PC-9 (cell line): ENCODE measurements around the gene CLIC1.

ENCODE experiments used
- EZH2 ChIP-seq: fragments of 200-600 bp; sonication (generic); IDR thresholded peaks from 2 replicates; pipeline ENCODE4 v1.8.0; 2017; ENCODE audit warnings: antibody characterized with exemption, low read depth
- TF ChIP-seq, protein P1 (sequence below): fragments of 200-600 bp; sonication (generic); conservative IDR thresholded peaks from 2 replicates; pipeline ENCODE4 v1.6.1; 2017; ENCODE audit warnings: mixed run types, antibody characterized with exemption, mild to moderate bottlenecking, moderate library complexity

DNA sequence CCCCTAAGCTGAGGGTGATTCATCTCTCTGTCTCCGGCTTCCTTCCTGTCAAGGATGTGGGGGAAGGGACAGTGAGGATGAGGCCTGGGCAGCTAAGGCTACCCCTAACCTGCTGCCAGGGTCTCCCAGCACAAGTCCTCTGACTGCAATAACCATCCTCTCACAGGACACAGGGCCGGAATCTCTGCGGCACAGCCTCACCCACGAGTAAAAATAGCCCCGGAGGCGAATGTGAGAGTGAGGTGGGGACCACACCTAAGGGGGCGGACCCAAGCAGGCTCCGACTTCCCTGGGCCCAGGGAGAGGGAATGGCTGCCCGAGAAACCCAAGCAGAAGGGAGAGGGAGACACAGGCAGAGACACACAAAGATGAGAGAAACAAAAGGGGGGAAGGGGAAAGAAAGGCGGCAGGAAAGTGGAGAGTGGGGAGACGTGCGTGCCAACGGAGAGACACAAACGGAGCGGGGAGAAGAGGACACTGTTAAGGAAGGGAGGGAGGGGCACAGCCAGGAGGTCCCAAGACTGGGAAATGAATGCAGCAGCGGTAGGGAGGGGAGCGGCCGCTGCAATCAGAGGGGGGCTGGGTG lies 1.4 kb downstream of the CLIC1 start:
- TF ChIP-seq EZH2, result no peak
- TF ChIP-seq, protein P1, sequence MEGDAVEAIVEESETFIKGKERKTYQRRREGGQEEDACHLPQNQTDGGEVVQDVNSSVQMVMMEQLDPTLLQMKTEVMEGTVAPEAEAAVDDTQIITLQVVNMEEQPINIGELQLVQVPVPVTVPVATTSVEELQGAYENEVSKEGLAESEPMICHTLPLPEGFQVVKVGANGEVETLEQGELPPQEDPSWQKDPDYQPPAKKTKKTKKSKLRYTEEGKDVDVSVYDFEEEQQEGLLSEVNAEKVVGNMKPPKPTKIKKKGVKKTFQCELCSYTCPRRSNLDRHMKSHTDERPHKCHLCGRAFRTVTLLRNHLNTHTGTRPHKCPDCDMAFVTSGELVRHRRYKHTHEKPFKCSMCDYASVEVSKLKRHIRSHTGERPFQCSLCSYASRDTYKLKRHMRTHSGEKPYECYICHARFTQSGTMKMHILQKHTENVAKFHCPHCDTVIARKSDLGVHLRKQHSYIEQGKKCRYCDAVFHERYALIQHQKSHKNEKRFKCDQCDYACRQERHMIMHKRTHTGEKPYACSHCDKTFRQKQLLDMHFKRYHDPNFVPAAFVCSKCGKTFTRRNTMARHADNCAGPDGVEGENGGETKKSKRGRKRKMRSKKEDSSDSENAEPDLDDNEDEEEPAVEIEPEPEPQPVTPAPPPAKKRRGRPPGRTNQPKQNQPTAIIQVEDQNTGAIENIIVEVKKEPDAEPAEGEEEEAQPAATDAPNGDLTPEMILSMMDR, result no peak
